Bronchial epithelial cell (primary cell): ENCODE measurements around the gene AP2A1. TPM values are rescaled to one million over a fixed set of nuclear protein-coding genes. Genes with fewer than 3 reads are reported as not detected.

Experiments
- DNase-seq: peaks from one replicate; pipeline ENCODE4 v3.0.0-alpha.2; 2010; ENCODE audit warnings: low read depth
- FAIRE-seq: peaks from 2 replicates; lab custom pipeline; 2011; peaks lifted over from hg19 to GRCh38; lab: Jason Lieb, UNC
- H3K27me3 ChIP-seq: 2 replicates; pipeline ENCODE4 v1.5.1; 2011; ENCODE audit warnings: low read length; ENCODE audit not compliant: control insufficient read depth, insufficient read depth
- H3K36me3 ChIP-seq: 2 replicates; pipeline ENCODE4 v1.5.1; 2011; ENCODE audit warnings: low read length; ENCODE audit not compliant: control insufficient read depth, insufficient read depth
- H3K4me3 ChIP-seq: 2 replicates; pipeline ENCODE4 v1.5.1; 2011; ENCODE audit warnings: mild to moderate bottlenecking, low read depth, low read length, control low read depth
- total RNA-seq: library from RNA; depleted of rRNA; stranded (reverse); fragments of >200 nt; gene quantifications from 2 replicates; pipeline ENCODE4 v1.2.1, GENCODE V29; 2014
- TF ChIP-seq, protein P1 (sequence below): IDR thresholded peaks from 2 replicates; pipeline ENCODE4 v1.5.1; 2011; ENCODE audit warnings: mild to moderate bottlenecking, moderate library complexity, low read length, control low read depth, inconsistent platforms; ENCODE audit not compliant: insufficient read depth, severe bottlenecking

Gene AP2A1
- total RNA-seq, 1 donor from 2014 or later: 25.5 TPM

DNA sequence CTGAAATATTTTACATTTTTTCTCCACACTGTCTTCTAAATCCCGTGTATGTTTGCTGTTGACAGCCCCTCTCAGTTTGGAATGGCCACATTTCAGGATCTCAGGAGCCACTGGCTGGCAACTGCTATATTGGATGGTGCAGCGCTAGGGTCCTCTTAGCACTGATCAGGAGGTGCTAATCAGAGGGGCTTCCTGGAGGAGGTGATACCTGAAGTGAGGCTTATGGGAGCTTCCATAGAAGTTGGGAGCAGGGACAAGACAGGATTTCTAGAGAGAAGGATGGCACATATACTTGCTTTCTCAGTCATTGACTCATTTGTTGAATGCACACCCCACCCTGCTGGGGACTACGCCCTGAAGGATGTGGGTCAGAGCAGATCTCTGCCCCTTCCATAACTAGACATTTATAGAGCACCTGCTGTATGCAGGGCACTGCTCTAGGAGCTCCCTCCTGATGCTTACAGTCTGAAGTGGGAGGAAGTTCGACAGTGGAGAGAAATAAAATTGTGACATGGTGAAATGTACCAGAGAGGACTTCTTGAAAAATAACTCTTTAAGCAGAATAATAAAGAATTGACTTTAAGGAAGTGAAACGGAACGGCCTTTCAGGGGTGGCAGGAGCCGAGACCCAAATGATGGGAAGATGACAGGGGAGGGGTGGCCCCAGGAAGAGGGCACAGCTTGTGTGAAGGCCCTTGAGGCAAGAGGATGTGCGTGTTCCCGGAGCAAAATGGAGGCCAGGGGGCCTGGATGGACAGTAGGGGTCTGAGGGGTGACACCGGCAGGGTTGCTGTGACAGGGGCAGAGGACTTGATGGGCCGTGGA lies 13.1 kb downstream of the AP2A1 start:
- TF ChIP-seq, protein P1, sequence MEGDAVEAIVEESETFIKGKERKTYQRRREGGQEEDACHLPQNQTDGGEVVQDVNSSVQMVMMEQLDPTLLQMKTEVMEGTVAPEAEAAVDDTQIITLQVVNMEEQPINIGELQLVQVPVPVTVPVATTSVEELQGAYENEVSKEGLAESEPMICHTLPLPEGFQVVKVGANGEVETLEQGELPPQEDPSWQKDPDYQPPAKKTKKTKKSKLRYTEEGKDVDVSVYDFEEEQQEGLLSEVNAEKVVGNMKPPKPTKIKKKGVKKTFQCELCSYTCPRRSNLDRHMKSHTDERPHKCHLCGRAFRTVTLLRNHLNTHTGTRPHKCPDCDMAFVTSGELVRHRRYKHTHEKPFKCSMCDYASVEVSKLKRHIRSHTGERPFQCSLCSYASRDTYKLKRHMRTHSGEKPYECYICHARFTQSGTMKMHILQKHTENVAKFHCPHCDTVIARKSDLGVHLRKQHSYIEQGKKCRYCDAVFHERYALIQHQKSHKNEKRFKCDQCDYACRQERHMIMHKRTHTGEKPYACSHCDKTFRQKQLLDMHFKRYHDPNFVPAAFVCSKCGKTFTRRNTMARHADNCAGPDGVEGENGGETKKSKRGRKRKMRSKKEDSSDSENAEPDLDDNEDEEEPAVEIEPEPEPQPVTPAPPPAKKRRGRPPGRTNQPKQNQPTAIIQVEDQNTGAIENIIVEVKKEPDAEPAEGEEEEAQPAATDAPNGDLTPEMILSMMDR: no peak
- DNase-seq (no peak), FAIRE-seq (no peak)
- Histone ChIP-seq H3K36me3 (peaks cover 5% of the 10 kb centered on the region), H3K27me3 (no peaks in the 10 kb centered on the region), H3K4me3 (no peak overlapping the region)

DNA sequence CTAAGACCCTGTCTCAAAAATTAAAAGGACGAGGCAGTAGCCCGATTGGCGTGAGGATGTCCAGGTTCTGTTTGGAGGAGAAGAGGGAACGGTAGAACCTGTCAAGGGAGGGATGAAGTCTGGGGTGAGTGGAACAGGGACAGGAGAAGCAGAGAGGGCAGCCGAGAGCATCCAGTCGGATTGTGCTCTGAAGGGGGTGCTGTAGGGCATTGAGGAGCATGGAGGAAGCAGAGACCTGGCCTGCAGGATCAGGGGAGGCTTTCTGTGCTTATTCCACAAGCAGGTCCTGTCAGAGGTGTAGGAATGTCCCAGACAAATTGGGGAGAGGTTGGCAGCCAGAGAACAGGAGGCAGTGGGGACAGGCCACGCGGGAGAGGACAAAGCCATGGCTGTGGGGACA lies 14.1 kb downstream of the AP2A1 start:
- TF ChIP-seq, protein P1: no peak
- FAIRE-seq (no peak), DNase-seq (no peak)
- H3K4me3 ChIP-seq: no peak overlapping the region
- H3K36me3 ChIP-seq: peaks cover 5% of the 10 kb centered on the region
- H3K27me3 ChIP-seq: no peaks in the 10 kb centered on the region

DNA sequence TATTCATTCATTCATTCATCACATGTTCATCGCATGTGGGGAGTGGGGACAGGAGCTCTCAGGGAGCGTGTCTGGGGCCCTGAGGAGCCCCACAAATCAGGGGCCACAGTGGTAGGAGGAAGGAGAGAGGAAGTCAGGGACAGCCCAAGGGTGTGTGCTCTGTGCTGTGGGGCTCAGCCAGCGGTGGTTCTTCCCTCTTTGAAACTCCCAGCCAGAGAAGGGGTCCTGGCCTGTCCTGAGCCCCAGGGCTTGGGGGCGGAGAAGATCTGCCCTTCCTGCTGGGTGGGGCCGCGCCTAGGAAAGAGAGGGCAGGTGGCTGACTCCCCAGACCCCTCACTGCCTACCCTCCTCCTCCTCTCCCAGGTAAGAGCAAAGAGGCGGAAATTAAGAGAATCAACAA lies 14.6 kb downstream of the AP2A1 start:
- H3K36me3 ChIP-seq: peaks cover 5% of the 10 kb centered on the region
- no peaks in the 10 kb centered on the region for H3K27me3 ChIP-seq
- no peak for DNase-seq
- H3K4me3 ChIP-seq: no peak overlapping the region
- FAIRE-seq: no peak
- TF ChIP-seq, protein P1: no peak

DNA sequence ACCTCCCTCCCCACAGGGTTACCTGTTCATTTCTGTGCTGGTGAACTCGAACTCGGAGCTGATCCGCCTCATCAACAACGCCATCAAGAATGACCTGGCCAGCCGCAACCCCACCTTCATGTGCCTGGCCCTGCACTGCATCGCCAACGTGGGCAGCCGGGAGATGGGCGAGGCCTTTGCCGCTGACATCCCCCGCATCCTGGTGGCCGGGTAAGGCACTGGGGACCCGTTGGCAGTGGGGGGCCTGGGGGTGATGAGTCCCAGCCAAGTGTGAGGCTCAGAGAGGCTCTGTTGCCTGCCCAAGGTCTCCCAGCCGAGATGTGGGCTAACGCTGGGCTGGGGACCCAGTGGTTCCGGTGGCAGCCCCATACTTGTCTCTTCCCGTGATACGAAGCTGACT lies 15.7 kb downstream of the AP2A1 start:
- Histone ChIP-seq H3K36me3 (peaks cover 5% of the 10 kb centered on the region), H3K4me3 (no peak overlapping the region), H3K27me3 (no peaks in the 10 kb centered on the region)
- TF ChIP-seq, protein P1: no peak
- DNase-seq: no peak
- no peak for FAIRE-seq

DNA sequence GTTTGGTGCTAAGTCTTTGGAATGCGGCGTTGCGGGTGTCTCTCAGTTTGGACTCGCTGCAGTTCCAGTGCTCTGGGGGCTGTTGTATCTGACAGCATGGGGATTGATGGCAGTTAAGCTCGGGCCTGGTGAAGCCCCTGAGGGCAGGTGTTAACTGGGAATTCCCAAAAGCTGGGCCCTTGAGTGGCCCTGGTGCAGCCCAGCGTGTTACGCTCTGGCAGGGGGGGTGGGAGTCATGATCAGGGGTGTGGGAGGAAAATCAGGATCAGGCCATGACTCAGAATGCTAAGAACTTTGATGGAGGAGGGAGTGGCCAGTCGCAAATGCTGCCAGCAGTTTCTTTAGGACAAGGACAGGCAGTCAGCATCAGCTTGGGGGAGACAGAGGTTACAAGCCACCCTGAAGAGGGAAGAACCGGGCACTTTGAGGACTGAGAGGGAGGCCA lies 19.6 kb downstream of the AP2A1 start:
- FAIRE-seq (no peak), DNase-seq (peak; percentile 52)
- no peak overlapping the region for H3K4me3 ChIP-seq
- TF ChIP-seq, protein P1: no peak
- H3K27me3 ChIP-seq: no peaks in the 10 kb centered on the region
- peaks cover 7% of the 10 kb centered on the region for H3K36me3 ChIP-seq
